GM12865 (cell line): ENCODE data around the gene FAM210B.

Source experiments
- DNase-seq: peaks from one replicate; pipeline ENCODE4 v3.0.0; 2010; ENCODE audit warnings: low read depth
- H3K4me3 ChIP-seq: 2 replicates; pipeline ENCODE4 v1.5.1; 2011; ENCODE audit warnings: mild to moderate bottlenecking, low read depth, low read length, control low read depth
- TF ChIP-seq, protein P1 (sequence below): IDR thresholded peaks from 2 replicates; pipeline ENCODE4 v1.5.1; 2011; ENCODE audit warnings: low read length, control low read depth, low read depth, inconsistent platforms; ENCODE audit not compliant: insufficient read depth; ENCODE audit errors: missing control alignments

Gene FAM210B

DNA sequence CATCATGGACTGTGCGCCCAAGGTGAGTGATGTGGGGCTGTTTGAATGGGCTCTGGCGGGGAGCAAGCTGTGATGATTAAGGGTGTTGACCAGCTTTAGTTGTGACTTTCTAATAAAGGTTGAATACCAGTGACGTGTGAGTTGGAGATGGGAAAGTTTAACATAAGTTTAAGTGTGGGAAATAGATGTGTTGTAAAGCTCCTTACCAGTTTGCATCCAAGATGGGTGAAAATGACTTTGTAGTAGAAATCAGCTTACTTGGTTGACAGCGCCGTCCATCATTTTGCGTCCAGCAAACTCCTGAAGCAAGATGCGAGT is 53.7 kb downstream of the FAM210B start:
- no peak overlapping the region for H3K4me3 ChIP-seq
- DNase-seq: no peak
- TF ChIP-seq, protein P1, sequence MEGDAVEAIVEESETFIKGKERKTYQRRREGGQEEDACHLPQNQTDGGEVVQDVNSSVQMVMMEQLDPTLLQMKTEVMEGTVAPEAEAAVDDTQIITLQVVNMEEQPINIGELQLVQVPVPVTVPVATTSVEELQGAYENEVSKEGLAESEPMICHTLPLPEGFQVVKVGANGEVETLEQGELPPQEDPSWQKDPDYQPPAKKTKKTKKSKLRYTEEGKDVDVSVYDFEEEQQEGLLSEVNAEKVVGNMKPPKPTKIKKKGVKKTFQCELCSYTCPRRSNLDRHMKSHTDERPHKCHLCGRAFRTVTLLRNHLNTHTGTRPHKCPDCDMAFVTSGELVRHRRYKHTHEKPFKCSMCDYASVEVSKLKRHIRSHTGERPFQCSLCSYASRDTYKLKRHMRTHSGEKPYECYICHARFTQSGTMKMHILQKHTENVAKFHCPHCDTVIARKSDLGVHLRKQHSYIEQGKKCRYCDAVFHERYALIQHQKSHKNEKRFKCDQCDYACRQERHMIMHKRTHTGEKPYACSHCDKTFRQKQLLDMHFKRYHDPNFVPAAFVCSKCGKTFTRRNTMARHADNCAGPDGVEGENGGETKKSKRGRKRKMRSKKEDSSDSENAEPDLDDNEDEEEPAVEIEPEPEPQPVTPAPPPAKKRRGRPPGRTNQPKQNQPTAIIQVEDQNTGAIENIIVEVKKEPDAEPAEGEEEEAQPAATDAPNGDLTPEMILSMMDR: no peak

GRCh38 chr20:56412949-56413348 is 54.2 kb downstream of the FAM210B start:
- no peak overlapping the region for H3K4me3 ChIP-seq
- TF ChIP-seq, protein P1: no peak
- DNase-seq: no peak

GRCh38 chr20:56414842-56415765 is 56.3 kb downstream of the FAM210B start:
- no peak for DNase-seq
- TF ChIP-seq, protein P1: no peak
- H3K4me3 ChIP-seq: no peak overlapping the region

DNA sequence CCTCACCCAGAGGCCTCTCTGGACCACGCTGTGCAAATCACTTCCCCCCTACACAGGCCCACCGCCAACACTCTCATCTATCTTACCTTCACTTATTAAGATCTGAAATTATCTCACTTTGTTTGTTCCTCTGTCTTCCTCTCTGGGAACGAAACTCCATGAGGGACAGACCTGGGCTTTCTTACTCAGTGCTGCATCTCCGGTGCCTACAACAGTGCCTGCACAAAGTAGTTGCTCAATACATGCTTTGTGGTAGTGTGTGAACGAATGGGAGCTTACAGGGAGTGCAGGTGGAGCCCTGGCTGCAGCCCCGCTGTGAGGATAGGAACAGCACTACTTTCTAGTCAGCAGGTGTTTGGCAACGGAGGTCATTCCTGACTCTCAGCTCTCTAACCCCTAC is 58.6 kb downstream of the FAM210B start:
- no peak for DNase-seq
- no peak overlapping the region for H3K4me3 ChIP-seq
- TF ChIP-seq, protein P1: no peak

DNA sequence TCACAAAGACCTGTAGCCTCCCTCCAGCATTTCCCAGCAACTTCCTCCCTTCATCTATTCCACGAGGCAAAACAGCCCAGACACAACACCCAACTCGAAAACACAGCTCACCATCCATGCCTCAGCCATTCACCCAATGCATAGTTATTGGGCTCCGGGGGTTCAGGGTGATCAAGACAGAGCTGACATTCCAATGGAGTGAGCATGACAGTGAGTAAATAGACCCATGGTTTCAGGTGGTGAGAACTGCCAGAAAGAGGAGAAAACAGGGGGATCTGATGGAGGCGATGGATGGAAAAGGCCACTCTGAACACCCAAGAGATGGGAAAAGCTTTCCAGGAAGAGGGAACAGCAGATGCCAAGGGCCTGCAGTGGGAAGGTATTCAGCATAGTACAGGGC is 59.1 kb downstream of the FAM210B start:
- DNase-seq: no peak
- H3K4me3 ChIP-seq: no peak overlapping the region
- TF ChIP-seq, protein P1: no peak
